Neural crest cell (in vitro differentiated cells): Measurements from ENCODE around the gene ALCAM. TPM values are rescaled to one million over a fixed set of nuclear protein-coding genes. Genes with fewer than 3 reads are reported as not detected.
A peak's percentile ranks its signal among the peaks of the same experiment; 100 is the strongest.

Source experiments
- DNase-seq: peaks from one replicate; pipeline ENCODE4 v3.0.0; 2021; ENCODE audit warnings: low read depth, mixed read lengths, low spot score
- H3K27ac Mint-ChIP-seq: one replicate; pipeline ENCODE4 v1.8.0; 2021; ENCODE audit warnings: mild to moderate bottlenecking, mixed read lengths; ENCODE audit not compliant: unreplicated experiment
- H3K27me3 Mint-ChIP-seq: 2 replicates; pipeline ENCODE4 v1.8.0; 2021; ENCODE audit warnings: low read depth, mild to moderate bottlenecking, mixed read lengths
- H3K36me3 Mint-ChIP-seq: 2 replicates; pipeline ENCODE4 v1.8.0; 2021; ENCODE audit warnings: low read depth, mild to moderate bottlenecking, mixed read lengths
- H3K4me1 Mint-ChIP-seq: 2 replicates; pipeline ENCODE4 v1.8.0; 2021; ENCODE audit warnings: mixed read lengths
- H3K4me3 Mint-ChIP-seq: one replicate; pipeline ENCODE4 v1.8.0; 2021; ENCODE audit warnings: mild to moderate bottlenecking, mixed read lengths
- H3K9me3 Mint-ChIP-seq: 2 replicates; pipeline ENCODE4 v1.8.0; 2021; ENCODE audit warnings: mixed read lengths
- total RNA-seq: library from RNA; stranded (reverse); gene quantifications from 2 replicates; pipeline ENCODE4 v1.2.1, GENCODE V29; 2021
- TF ChIP-seq, protein P1 (sequence below): fragments of 200-600 bp; sonication (generic); conservative IDR thresholded peaks from 2 replicates; pipeline ENCODE4 v1.5.0; 2021; ENCODE audit warnings: antibody characterized with exemption, mild to moderate bottlenecking

Gene ALCAM
- total RNA-seq, 1 donor from 2014 or later = 8.7 TPM

DNA sequence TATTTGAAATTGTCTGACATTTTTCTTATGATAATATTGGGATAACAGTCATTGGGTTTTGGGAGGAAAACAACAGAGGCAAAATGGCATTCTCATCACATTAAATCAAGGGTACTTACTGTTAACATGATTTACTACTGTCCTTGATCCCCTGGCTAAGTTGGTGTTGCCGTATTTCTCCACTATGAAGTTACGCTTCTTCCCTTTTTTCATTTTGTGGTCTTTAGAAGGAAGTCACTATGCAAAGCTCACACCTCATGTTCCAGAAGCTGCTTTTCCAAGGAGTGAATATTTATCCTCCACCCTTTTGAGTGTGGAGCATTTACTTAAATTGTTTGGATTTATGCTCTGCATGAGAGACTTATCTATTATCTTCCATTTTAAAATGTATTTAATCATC is 63.7 kb downstream of the ALCAM start:
- DNase-seq = no peak
- no peaks in the 10 kb centered on the region for H3K36me3 Mint-ChIP-seq
- H3K27me3 Mint-ChIP-seq = no peaks in the 10 kb centered on the region
- H3K4me3 Mint-ChIP-seq = no peak overlapping the region
- TF ChIP-seq, protein P1, sequence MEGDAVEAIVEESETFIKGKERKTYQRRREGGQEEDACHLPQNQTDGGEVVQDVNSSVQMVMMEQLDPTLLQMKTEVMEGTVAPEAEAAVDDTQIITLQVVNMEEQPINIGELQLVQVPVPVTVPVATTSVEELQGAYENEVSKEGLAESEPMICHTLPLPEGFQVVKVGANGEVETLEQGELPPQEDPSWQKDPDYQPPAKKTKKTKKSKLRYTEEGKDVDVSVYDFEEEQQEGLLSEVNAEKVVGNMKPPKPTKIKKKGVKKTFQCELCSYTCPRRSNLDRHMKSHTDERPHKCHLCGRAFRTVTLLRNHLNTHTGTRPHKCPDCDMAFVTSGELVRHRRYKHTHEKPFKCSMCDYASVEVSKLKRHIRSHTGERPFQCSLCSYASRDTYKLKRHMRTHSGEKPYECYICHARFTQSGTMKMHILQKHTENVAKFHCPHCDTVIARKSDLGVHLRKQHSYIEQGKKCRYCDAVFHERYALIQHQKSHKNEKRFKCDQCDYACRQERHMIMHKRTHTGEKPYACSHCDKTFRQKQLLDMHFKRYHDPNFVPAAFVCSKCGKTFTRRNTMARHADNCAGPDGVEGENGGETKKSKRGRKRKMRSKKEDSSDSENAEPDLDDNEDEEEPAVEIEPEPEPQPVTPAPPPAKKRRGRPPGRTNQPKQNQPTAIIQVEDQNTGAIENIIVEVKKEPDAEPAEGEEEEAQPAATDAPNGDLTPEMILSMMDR = no peak
- H3K4me1 Mint-ChIP-seq = no peaks in the 10 kb centered on the region
- H3K27ac Mint-ChIP-seq = no peak overlapping the region
- no peaks in the 10 kb centered on the region for H3K9me3 Mint-ChIP-seq

DNA sequence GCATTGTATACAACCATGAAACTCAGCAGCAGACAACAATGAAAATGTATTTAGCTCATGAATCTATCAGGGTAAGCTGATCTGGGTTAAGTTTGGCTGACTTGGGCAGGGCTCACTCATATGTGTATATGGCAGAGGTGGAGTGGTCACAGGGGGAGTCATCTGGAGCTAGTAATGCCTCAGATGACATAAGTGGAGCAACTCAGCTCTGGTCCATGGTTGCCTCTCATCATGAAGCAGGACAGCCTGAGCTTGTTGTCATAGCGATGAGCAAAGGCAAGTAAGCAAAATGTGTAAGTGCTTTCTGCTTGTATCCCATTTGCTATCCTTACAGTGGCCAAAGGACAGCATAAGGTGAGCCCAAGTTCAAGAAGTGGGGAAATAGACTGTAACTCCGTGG is 64.5 kb downstream of the ALCAM start:
- Mint-ChIP-seq H3K36me3 (no peaks in the 10 kb centered on the region), H3K9me3 (no peaks in the 10 kb centered on the region), H3K4me1 (no peaks in the 10 kb centered on the region), H3K27ac (no peak overlapping the region), H3K4me3 (no peak overlapping the region), H3K27me3 (no peaks in the 10 kb centered on the region)
- TF ChIP-seq, protein P1 = no peak
- DNase-seq = no peak

DNA sequence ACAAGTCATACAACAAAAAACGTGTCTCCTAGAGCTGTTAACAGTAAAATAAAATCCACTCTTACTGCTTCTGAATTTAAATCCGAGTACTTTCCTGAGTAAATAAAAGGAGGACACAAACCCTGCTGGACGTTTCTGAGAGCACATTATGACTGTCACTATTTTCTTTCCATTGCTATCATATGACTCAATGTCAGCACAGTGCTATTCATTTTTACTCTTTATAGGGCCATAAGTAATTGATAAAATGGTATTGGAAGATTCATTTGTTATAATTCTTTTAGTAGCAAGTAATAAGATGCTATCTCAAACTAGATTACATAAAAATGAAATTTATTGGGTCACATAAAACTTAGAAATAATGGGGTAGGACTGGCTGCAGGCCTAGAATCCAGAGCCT is 68.6 kb downstream of the ALCAM start:
- H3K27me3 Mint-ChIP-seq = no peaks in the 10 kb centered on the region
- H3K4me3 Mint-ChIP-seq = no peak overlapping the region
- no peak overlapping the region for H3K27ac Mint-ChIP-seq
- peaks cover 3% of the 10 kb centered on the region for H3K9me3 Mint-ChIP-seq
- H3K4me1 Mint-ChIP-seq = peaks cover 10% of the 10 kb centered on the region
- TF ChIP-seq, protein P1 = no peak
- no peak for DNase-seq
- H3K36me3 Mint-ChIP-seq = no peaks in the 10 kb centered on the region

DNA sequence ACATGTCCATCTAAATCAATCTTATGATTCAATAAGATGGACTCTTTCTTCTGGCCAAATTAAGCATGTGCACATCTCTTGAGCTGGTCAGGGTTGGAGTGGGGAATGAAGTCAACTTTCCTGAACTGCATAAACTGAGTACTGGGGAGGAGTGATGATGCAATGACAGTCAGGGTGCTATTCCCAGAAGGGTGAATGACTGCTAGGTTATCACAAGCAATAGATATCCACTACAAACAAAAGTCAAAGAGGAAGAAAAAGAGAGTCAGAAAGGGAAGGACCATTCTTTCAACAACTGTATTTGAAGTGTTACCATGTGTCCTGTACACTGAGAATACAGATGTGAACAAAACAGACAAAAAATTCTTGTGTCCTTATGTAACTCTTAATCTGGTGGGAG is 70.0 kb downstream of the ALCAM start:
- H3K4me3 Mint-ChIP-seq = no peak overlapping the region
- TF ChIP-seq, protein P1 = no peak
- DNase-seq = no peak
- H3K27ac Mint-ChIP-seq = no peak overlapping the region
- H3K9me3 Mint-ChIP-seq = peaks cover 3% of the 10 kb centered on the region
- H3K36me3 Mint-ChIP-seq = no peaks in the 10 kb centered on the region
- no peaks in the 10 kb centered on the region for H3K27me3 Mint-ChIP-seq
- peaks cover 16% of the 10 kb centered on the region for H3K4me1 Mint-ChIP-seq

DNA sequence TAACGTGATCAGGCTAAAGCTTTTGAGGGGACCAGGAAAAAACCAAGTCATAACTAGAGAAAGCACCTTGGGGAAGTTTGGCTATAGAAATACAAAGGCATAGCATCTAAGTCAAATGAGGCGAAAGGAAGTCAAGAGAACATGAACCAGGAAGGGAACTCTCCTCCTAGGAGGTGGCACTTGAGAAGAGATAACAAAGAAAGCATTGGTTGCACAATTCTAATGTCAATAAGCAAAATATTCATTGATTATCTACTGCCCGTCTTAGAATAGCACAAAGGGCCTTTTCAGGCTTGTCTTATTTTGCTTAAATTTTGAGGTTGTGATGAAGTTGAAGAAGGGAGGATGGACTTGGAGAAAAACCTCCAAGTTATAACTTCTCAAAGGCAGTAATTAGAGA is 73.4 kb downstream of the ALCAM start:
- DNase-seq = no peak
- Mint-ChIP-seq H3K27me3 (no peaks in the 10 kb centered on the region), H3K36me3 (no peaks in the 10 kb centered on the region), H3K4me3 (no peak overlapping the region), H3K4me1 (peaks cover 16% of the 10 kb centered on the region), H3K27ac (peak overlapping the region; percentile 54), H3K9me3 (peaks cover 6% of the 10 kb centered on the region)
- TF ChIP-seq, protein P1 = no peak

DNA sequence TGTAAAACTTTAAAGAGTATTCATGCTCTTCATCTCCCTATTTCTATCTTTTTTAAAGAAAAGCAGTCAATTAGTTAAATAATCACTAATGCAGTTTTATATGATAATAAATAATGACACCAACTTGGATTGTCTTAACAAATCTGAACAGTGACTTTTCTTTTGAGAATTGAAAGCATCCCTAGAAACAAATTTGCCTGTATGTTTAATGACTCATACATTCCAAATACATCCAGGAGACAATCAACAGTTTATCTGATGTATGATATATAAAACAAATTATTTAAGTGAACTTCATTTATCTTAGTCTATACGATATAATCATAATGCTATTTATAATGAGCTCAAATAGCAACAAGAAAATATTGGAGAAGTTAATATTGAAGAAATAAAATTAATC is 78.0 kb downstream of the ALCAM start:
- H3K4me3 Mint-ChIP-seq = no peak overlapping the region

More for the DNA sequence above, 78.0 kb downstream of the ALCAM start:
- TF ChIP-seq, protein P1 = no peak
- no peaks in the 10 kb centered on the region for H3K36me3 Mint-ChIP-seq
- no peak overlapping the region for H3K27ac Mint-ChIP-seq
- DNase-seq = no peak
- H3K27me3 Mint-ChIP-seq = no peaks in the 10 kb centered on the region
- peaks cover 30% of the 10 kb centered on the region for H3K4me1 Mint-ChIP-seq
- H3K9me3 Mint-ChIP-seq = peaks cover 2% of the 10 kb centered on the region
